HG03280 (cell line): ENCODE data around the gene IGSF9B.

ENCODE experiments used
- ATAC-seq: cut with Tn5 transposase; IDR thresholded peaks from one replicate; pipeline ENCODE4 v1.9.1; 2021; ENCODE audit warnings: mild to moderate bottlenecking, moderate library complexity; ENCODE audit not compliant: unreplicated experiment

IGSF9B gene

DNA sequence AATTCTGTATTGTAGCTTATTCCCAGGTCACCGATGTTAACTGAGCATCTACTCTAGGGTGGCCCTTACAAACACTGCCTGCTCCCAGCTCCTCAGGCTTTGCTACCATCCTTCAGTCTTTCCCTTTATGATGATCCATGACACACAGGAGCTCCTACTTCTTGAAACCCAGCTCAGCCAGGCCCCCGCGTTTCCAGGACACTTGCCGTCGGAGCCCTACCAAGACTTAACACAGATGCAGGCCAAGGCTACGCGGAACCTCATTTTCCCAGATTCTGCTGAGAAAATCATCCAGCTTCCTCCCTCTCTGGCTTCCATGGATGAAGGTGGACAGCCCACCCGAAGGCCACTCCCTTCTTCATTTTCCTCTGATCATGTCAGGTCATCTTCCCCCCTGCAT lies 18.6 kb downstream of the IGSF9B start:
- no peak for ATAC-seq

DNA sequence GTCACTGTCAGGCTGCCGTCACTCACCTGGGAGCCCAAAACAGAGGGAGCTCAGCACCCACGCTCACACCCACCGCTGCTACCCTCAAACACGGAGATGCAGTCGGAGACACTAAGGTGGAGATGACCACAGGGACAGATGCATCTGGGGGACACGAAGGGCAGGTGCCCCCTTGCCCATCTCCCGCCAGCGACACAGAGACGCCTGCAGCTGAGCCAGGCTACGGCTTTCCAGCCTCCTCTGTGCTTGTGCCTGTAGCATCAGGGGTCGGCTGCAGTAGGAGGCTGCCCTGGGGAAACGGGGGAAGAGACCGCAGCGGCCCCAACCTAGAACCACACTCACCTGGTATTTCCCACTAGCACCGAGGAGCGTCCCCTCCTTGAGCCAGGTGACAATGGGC lies 19.3 kb downstream of the IGSF9B start:
- no peak for ATAC-seq

DNA sequence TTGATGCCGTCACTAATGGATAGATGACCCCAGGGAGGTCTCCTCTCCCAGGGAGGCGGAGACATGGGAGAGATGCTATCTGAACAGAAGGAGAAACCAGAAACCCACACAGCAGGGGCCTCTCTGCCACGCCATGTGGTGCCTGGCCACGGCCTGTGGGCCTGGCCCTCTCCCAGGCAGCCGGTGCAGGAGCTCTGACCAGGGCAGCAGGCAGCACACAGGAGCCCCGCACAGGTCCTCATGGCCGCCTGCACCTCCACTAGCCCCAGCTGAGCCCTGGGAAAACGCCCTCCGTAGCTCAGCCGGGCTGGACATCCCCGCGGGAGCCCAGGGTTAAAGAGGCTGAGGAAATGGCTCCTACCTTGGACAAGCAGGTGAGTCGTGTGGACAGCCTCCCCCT lies 19.8 kb downstream of the IGSF9B start:
- no peak for ATAC-seq

DNA sequence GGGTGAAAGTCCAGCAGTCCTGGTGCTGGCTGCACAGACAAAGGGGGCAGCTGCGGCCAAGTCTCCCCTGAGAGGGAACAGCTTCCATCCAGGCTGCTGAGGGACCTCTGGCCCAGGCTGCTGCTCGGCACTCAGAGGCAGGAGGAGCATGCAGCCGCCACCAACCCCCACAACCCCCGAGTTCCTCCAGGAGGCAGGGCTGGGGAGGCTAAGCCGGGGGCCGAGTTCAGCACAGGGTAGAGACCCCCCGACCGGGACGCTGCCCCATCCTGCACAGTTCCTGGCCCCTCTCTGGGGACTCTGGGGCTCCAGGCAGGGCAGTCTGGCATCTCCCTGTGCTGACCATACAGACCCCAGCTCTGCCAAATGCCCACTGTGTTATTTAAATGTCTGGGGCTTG lies 20.2 kb downstream of the IGSF9B start:
- ATAC-seq, result no peak

DNA sequence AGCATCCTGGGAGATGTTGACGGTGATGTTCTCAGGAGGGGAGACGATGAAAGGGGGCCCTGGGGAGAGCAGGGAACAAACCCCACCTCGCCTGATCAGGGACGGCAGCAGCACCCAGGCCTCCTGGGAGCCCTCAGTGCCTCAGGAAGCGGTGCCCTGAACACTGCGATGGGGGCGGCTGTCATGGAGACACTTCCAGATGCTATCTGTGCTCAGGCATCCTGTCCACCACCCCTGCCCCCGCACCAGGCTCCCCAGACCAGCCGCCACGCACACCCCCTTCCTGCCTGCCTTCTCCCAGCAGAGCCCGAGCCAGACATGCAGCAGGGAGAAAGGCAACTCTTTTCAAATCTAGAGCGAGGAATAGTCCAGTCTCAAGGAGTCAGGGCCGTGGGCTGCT lies 20.6 kb downstream of the IGSF9B start:
- ATAC-seq, result no peak

DNA sequence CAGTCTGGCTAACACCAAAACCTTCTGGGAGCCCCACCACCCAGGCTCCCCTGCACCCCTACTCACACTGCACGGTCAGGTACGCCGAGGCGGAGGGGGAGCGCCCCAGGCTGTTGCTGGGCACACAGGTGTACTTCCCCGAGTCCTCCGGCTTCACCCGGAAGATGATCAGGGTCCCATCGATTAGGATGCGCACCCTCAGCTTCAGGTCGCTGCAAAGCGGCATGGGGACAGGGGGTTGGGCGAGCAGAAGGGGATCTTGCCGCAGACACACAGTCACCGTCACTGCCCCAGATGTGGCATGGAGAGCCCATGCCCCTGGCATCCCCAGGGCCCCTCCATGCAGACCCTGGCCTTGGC lies 21.2 kb downstream of the IGSF9B start:
- ATAC-seq, result no peak

DNA sequence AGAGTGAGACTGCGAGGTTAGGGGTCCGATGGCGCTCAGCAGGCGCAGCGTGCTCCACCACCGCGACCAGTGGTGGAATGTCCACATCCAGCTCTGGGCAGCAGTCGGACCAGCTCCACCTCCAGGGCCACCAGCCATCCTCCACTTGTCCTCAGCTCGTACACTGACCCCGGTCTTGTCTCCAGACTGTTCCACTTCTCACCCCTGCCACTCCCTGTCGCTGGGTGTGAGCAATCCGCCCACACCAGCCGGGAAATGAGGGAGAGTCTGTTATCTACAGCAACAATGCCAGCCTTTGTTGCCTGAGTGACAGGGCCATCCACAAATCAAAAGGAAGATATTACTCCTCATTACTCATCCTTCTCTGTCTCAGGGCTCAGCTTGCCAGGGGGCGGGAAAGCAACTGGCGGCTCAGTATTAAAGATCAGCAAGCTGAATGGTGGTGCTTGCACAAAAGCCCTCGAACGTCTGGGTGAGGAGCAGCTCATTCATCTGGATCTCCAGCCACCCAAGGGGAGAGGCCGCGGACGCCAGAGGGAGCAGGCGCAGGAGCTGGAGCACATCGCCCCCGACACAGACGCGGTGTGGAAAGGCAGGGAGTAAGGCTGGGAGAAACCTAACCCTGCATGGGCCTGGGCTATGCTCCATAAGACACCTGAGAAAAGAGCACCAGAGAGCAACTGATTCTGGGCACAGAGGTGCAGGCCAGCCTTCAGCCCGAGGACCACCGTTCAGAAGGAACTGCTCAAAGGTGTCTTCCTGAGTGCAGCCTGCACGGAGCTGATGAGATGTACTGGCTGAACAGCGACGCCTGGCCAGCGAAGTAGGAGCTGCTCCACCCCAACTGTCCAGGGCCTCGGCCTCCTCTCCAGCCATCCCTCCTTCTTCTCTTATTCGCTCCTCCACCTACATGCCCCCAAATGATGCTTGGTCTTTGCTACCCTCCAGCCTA lies 21.9 kb downstream of the IGSF9B start:
- ATAC-seq, result no peak

DNA sequence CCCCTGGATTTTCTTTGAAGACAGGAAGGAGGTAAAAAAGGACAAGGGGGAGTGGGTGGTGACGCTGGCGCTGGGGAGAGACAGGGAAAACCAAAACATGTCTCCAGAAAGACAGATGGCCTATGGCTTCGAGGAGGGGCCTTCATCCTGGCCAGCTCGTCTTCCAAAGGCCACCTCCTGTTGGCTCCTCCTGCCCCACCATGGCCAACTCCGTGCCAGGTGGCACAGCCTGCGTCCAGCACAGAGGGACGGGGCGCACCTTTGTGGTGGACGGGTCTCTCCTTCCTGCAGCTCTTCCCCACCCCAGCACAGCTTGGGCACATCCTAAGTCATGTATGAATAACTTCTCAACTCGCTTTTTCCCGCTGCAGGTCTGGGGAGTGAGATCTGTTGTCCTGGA lies 22.7 kb downstream of the IGSF9B start:
- no peak for ATAC-seq

DNA sequence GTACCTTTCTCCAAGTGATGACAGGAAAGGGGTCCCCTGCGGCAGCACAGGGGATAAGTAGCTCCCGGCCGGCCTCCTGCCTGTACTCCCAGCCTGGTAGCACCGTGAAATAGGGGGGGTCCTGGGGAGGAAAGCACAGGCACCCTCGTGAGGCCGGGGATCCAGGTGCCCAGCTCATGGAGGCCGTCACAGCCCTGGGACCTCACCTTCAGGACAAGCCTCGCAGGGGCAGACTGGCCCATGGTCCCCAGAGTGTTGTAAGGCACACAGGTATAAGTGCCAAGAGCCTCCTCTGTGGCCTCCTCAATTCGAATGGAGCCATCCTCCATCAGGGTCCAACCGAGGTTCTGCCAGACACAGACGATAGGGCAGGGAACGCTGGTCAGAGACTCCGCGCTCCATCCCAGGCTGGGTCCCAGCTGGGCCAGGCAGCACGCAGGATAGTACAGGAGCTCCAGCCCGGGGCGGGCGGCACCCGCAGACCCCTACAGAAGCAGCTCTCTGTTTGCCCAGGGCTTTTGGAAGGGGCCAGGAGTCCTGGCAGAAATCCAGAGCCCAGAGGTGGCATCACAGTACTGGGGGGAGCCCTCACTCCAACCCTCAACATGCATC lies 25.2 kb downstream of the IGSF9B start:
- ATAC-seq, result no peak

DNA sequence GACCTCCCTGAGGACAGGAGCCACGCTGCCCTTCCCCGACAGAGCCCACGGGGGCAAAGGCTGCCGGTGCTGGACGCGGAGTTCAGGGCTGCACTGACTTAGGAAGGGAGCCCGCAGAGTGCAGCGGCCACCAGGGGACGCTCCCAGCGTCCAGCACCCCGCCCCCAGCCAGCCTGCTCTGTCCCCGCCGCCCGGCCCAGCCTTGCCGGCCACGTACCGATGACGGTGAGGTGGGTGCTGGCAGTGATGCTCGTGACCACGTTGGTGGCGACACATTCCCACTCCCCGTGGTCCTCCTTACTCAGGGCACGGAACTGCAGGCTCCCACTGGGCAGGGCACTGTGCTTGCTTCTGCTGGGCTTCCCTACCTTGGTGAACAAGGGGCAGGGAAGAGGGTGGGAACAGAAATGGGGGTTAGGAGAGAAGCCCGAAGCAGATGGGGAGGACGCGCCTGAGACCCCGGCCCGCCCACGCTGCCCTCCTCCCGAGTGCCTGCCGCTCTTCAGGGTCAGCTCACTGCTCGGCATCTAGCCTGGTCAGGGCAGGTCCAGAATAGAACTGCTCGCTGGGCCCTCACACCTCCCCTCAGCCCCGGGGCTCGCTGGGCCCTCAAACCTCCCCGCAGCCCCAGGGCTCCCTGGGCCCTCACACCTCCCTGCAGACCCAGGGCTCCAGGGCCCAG lies 25.9 kb downstream of the IGSF9B start:
- ATAC-seq, result no peak

DNA sequence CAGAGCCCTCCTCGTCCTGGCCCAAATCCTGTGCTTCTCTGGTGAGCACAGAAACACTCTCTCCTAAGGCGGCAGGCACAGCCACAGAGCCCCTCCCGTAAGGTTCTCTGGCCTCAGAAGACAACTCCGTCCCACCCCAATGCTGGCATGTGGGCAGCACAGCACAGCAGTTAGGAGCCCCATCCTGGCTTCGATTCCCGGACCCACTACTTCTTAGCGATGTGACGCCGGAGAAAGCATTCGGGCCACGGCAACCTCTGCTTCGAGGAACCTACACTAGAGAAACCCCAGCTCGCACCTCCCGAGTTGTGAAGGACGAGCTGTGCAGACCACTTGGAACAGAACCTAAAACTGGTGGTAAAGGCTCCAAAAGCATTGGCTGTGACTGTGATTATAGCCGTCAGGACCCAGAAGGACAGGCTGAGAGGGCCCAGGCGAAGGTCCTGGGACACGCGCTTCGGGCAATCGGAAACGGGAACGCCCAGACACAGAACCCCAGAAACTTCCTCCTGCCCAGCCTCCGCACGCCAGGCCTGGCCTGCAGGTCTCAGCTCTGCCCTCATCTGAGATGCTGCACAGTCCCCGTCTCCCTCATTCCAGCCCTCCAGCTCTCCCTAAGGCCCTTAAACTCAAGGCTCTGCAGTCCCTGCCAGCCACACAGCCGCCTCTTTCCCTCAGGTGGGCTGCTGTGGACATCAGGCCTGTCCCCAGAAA lies 26.6 kb downstream of the IGSF9B start:
- ATAC-seq, result no peak

DNA sequence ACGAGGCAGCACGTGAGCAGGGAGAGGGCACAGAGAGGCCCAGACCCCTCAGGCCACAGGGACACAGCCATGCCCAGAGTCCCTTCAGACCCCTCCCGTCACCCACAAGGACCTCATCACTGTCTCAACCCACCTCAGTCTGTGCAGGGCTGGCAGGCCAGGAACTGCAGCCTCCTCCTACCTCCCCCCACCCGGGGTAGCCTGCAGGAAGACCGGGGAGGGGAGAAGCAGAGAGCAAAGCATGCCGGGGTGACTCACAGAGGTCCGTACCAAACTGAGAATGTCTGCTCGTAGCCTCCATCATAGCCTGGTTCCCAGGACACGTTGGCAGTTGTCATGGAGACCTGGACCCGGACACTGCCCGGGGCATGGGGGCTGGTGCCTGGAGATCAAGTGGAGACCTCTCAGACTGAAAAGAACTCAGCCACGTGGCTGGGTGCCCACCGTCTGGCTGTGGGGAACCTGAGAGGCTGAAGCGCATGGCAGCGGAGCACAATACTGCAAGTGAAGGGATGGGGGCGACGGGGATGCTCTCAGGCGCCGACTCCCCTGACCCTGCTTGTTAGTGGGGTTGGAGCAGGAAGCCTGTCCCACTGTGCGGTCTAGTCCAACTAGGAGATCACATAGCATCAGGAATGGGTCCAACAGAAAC lies 27.2 kb downstream of the IGSF9B start:
- ATAC-seq, result no peak

DNA sequence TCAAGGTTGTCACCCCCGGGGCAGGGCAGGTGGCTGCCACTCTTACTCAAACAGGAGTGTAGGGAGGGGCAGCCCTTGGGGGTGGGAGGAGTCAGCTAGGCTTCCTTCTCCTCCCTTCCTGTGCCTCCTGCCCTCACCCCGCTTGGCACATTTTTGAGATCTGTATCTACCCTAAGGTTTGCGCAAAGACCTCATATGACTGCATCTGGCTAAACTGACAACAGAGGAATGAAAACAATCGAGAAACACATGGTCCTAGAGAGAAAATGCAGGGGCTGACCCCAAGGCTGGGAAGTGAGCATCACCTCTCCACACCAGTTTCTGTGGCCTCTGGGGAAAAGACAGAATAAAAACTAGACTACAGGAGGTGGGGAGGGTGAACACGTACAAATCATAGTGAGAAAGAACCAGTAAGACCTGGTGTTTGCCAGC lies 28.1 kb downstream of the IGSF9B start:
- ATAC-seq, result no peak

DNA sequence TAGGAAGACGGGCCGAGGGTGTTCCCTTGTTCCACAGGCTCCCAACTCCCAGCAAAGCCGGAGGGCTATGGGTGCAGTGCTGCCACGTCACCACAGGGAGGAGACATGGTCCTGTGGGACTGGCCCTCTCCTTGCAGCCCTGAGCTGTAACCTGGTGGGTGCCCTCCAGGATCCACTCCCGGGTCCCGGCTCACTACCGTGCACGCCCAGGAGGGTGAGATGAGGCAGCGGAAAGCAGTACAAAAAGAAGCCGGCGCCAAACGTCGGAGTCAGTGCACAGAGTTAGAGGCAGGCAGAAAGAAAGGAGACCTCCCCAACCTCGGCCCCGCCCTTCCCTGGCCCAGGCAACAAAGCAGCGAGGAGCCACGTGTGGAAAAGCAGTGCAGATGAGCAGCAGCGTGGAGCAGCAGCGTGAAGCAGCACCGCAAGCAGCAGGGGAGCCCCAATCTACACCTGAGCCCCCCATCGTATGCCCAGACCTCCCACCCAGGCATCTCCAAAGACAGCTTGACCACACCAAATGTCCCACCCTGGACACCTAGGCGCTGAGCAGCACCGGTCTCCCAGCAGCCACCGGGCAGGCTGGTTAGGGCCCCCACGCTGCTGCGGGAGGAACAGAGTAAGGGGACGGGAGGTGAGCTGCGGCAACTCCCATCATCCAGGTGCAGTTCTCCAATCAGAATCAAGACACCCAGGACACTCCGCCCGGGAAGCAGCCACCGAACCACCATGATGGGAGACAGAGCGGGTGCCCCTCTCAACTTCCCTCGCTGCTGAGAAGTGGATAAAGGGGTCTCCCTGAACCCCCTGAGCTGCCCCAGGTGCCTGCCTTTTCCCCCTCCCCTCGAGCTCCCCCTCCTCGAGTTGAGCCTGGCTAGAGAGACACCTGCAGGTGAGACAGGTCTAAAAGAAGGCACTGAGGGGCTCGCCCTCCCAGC lies 28.8 kb downstream of the IGSF9B start:
- peak; percentile 72 for ATAC-seq

DNA sequence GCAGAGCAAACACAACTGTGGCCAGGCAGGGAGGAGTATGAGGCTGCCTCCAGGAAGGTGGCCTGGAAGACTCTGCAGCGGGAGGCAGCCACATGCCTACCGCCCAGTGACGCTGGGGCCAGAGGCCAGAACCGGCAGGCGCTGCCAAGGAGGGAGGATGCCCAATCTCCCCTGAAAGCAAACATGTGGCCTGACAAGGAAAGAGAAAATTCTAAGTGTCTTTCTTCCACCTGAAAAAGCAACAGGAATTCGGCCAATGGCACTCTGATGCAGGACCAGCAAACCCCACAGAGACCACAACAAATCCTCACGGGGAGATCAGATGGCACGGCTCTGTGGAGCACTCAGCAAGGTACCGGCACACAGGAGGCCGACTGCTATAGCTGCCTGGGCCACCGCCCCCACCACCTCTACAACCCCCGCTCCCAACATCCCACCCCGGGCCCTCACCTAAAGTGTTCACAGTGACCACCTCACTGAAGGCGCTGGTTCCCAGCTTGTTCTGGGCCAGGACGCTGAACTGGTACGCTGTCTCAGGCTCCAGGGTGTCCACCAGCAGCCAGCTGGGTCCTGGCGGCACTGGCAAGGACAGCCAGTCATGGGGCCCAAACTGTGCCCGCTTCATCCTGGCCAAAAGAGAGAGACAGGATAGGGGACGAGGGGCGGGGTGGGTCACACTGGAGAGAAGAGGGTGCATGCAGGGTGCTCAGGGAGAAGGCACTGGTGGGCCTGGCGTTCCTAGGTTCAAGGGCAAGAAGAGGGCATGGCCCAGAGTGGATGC lies 30.1 kb downstream of the IGSF9B start:
- no peak for ATAC-seq

DNA sequence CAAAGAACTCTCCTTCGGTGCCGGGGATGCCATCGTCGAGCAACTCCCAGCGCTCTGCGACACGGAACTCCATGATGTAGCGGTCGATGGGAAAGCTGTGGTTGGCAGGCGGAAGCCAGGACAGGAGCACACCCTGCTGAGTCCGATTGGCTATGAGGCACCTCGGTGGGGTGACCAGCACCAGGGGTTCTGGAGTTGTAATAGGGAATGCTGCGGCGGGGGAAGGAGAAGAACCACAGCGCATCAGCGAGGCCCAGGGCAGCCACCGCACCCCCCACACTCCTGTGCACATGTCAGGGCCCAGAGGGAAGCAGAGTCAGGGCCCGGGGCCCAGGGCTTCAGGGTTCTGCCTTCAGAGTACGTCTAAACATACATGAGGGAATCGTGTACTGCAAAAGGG lies 31.0 kb downstream of the IGSF9B start:
- ATAC-seq, result no peak

DNA sequence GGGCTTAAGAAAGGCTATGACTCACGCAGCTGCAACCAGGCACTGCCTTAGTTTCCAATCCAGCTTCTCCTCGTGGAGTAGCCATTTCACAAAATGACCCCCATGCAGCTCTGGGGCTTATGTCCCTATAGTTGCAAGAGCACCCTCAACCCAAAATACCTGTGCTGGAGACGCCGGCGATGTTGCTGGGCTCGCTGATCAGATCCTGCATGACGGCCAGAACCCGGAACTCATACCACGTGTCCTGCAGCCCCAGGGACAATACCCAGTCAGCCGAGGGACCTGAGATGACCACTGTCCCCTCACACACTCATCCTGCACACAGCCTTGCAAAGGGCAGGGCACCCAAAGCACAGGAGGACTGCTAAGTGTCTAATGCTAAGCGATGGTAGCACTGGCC lies 32.1 kb downstream of the IGSF9B start:
- no peak for ATAC-seq

DNA sequence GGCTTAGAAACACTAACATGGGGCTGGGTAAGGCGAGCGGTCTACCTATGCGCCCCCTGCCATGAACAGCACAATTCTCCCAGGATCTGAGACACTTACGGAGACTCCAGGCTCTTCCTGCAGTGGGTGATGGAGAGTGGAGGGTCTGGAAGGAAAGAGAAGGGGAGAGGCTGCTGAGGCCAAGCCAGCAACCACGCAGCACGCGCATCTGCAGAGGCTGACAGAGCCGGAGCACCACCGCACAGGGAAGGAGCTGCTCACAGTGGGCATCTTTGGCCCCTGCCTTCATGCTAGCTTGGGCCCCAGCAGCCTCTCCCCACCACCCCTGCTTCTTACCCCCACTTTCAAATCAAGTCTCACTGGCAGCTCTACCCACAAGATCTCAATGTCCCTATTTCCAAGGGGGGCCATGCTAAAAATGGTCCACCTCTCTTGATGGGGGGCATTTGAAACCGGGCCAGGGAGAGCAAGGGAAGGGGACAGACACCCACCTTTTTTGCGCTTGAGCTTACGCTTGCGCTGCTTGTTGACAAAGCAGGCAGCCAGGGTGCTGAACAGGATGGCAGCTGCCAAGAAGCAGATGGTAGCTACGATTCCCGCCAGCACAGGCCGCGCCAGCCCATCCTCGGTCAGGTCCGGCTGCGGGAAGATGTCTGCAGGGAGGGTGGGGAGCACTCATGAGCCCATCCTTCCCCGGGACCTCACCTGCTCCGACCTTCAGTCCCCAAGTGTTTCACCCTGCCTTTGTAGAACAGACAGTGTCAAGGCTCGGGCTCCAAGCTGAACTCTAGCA lies 34.5 kb downstream of the IGSF9B start:
- ATAC-seq, result no peak
